NCI-H2196 (cell line): Measurements from ENCODE around the gene PPP2R1B.

Source experiments
- DNase-seq: peaks from one replicate; lab custom pipeline; 2025; ENCODE audit not compliant: unreplicated experiment; lab: John Stamatoyannopoulos, UW

PPP2R1B gene

DNA sequence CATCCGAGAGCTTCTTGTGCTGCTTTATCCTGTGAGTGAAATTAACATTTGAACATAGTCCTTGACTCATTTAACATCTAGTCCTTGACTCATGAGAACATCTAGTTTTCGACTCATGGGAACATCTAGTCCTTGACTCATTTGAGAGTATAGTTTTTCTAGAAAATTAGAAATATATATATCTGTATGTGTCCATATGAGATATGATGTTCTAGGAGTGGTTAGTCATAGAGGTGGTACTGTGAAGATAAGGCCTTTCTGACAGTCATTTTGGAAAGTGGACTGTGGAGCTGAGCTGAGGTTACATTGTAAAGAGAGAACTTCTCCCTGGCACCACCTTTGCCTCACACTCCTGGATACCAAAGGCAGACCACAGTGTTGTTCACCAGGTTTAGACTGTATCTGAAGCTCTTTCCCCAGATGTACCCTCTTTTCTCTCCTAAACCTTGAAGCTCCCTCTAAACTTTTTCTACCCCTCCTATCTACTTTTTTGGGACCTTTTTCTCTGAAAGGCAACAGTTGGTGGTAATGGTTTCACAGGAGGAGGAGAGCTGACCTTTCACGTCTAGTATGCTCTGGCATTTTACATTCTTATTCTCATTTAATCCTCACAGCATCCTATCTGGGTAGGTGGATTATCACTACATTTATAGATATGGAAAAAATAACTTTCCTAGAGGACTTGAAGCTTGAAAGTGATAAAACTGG, 67.2 kb downstream of the PPP2R1B start:
- no peak for DNase-seq

DNA sequence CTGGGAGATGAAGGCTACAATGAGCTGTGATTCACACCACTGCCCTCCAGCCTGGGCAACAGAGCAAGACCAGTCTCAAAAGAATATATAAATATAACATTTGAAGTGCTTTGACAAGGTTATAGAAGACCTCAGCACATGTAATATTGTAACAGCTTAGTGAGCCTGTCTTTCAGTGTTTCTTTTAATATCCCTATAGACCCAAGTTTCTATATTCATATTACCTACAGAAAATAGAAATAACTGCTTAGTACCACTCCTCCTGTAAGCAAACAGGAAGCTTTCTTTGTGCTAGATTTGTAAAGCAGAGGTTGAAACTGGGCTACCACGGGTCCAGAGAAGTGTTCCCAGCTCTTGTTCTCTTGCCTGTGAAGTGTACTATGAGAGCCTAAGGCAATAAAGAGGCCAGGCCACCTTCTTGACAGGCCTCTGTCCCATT, 68.2 kb downstream of the PPP2R1B start:
- DNase-seq = no peak

DNA sequence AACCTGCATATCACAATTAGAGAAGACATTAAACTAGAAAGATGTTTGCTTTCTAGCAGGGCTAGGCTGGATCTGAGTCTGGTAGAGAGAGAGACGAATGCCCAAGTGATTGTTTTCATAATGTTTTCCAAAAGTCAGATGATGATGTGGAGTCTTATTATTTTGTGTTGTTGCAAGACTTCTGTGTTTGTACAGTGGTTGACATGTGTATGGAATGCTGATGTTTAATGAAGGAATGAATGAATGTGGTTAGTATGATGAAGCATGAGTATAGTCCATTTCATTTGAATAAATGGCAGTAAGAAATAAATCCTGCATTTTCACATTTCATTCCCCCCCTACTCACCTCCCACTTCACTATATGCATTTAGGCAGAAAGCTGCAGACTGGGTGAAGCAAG, 69.6 kb downstream of the PPP2R1B start:
- no peak for DNase-seq

DNA sequence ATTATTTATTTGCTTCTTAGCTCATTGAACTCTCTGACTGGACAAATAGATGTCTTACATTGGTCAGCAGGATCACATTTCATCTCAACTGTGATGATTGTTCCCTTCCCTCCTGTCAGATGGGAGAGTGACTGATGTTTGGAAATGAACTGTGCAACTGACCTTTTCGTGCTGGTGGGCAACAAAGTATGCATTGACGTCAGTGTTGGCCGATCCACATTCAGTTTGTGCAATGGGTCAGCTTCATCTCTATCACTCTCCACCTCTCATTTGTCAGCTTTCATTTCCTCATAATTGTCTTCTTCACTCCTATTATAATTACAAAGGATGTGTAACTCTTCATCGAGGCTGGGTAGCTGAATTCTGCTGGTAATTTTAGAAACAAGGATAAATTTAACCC, 71.3 kb downstream of the PPP2R1B start:
- DNase-seq = no peak

DNA sequence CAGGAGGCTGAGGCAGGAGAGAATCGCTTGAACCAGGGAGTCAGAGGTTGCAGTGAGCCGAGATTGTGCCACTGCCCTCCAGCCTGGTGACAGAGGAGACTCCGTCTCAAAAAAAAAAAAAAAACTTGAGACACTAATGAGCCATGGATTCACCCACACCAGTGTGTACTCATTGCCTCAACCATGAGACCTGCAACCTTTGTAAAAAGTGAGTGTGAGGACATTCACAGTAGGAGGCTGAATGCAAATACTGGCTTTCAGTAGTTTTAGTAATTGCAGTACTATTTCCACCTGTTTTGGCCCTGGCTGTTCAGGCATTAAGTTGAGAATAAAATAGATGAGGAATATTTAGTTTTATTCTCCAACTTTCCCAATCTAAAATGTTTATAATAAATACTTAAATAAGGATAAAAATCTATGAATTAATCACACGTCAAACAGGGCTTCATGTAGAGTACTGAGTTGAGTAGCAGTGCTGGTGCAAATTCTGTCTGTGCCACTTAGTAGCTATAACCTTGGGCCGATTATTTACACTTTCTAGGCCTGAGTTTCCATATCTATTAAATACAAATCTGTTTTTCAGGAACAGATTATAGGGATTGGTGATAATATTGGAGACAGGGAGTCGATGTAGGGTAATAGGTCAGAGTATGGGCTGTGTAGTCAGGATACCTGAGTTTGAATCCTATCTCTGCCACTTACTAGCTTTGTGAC, 72.8 kb downstream of the PPP2R1B start:
- no peak for DNase-seq

DNA sequence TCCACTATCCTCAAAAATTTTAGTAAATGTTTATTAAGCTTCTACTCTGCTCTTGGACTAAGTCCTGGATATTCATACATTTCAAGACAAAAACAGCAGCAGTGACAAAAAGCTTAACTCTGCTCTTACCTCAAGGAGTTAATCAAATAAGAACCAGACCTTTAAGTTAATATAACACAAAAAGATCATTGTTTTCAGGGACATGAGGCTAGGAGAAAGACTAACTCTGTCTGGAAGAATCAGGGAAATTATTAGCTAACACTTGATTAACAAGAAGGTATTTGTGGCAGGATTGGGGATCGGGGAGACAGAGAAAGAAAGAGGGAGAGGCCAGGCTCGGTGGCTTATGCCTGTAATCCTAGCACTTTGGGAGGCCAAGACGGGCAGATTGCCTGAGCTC, 74.4 kb downstream of the PPP2R1B start:
- no peak for DNase-seq

DNA sequence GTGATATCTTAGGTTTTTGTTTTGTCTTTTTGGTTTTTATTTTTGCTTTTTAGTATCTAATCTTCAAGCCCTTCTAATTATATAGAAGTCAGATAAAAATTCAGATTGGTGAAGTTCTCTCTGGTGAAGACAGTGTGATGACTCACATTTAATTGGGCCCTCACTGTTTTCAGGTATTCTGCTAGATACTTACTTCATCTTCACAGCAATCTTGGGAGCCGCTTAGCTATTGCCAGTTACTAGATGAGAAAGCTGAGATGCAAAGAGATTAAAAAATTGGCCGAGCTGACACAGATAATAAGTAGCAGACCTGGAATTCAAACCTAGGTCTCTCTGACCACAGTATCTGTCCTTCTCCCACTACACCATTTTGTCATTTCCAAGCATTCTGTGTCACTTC, 75.0 kb downstream of the PPP2R1B start:
- no peak for DNase-seq

DNA sequence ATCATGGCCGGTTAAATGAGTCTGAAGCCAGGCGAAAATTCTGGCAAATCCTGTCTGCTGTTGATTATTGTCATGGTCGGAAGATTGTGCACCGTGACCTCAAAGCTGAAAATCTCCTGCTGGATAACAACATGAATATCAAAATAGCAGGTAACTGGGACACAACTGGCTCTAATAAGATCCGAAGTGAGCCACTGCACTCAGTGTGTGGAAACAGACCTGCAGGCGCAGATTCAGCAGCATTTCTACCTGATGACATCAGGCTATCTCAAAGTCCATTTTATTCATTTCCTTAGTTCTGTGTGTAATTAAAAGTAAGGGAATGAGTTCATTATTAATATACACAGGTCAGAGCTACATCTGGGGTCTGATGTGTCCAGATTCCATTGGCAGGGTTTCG, 78.2 kb downstream of the PPP2R1B start:
- no peak for DNase-seq

DNA sequence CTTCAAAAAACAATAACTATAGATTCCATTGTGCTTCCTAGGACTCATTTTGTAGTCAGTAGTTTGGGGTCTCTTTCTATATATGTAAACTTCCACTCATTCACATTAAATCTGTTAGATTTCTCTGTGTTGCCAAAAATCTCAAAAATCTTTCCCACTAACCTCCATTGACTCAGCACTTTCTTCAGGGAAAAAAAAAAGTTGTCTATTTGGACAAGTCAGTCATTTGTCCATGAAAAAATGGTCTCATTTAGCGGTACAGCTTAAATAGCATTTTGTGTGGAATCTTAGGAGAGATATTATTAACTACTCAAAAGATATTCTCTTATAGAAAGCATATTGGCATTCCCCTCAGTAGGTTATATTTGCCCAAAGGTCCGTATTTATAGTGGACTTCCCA, 81.9 kb downstream of the PPP2R1B start:
- no peak for DNase-seq

DNA sequence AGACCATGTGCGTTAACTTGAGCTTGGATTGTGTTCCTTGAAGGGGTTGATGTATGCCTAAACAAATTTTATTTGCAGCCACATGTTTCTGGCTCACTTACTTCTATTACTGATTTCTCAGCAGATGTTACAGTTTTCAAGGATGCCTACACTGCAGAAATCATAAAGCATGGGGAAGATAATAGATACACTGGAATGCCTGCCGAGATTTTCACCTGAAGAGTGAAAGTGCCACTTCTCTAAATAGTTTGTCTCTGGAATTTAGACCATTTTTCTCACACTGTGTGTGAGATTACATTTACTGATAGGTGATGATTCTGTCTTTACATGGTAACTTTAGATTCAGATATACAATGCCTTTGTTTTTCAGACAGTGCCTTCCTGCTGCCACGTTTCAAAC, 82.4 kb downstream of the PPP2R1B start:
- no peak for DNase-seq

DNA sequence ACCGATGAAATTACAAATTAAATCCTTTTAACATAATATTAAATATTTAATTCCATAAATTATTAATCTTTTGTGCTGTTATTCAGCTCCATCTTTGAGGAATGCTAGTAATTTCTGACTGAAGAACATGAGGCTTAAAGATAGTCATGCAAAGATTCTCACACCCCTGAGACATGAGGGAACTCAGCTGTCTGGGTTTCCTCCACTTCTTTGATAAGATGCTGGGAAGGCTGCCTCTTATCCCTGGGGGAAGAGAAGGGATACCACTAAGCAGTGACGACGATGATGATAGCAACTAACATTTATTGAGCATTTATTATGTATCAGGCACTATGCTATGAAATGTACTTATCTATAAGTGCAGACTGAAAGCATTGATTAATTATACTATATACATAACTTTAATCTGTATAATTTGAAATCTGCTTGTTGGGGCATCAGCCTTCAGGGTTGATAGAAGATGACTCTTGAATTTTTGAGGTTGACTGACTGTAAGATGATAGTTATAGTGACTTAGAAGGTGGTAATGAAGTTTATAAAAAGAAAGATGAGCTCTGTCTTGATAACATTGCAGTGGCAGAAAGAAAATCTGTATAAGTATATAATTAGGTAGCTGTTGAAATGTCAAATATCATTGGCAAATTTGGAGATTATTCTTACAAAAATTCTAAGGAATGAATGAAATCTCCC, 85.6 kb downstream of the PPP2R1B start:
- no peak for DNase-seq
